HepG2 (cell line): ENCODE measurements around the gene CCN2. TPM values are rescaled to one million over a fixed set of nuclear protein-coding genes. Genes with fewer than 3 reads are reported as not detected.

Experiments used
- ARNT2 ChIP-seq: sonication (generic); formaldehyde crosslinking; IDR thresholded peaks from 2 replicates; pipeline ENCODE4 v1.8.0; 2022; ENCODE audit warnings: mild to moderate bottlenecking, low read depth, missing genetic modification reagents, moderate library complexity
- ARNTL ChIP-seq: sonication (generic); formaldehyde crosslinking; IDR thresholded peaks from 2 replicates; pipeline ENCODE4 v1.4.0; 2020; ENCODE audit warnings: mild to moderate bottlenecking, missing genetic modification reagents
- EHMT2 ChIP-seq: fragments of 200-600 bp; sonication (generic); IDR thresholded peaks from 2 replicates; pipeline ENCODE4 v1.7.0; 2017; ENCODE audit warnings: antibody characterized with exemption, low read depth, low read length, borderline replicate concordance
- EP300 ChIP-seq, 3 experiments: sonication (generic) in 1 of 3; formaldehyde crosslinking in 1 of 3; IDR thresholded peaks; 2 replicates each; pipeline versions ENCODE4 v1.5.1 to v1.6.1; 2011 to 2020; ENCODE audit warnings: low read depth in 2 of 3, low read length in 2 of 3, borderline replicate concordance in 1 of 3, improper control_type of control experiment in 1 of 3, mild to moderate bottlenecking in 1 of 3, missing genetic modification reagents in 1 of 3, moderate library complexity in 1 of 3
- GATAD1 ChIP-seq: IDR thresholded peaks from 2 replicates; pipeline ENCODE4 v1.6.1; 2016; ENCODE audit warnings: missing genetic modification reagents, missing compliant biosample characterization
- HDAC2 ChIP-seq: sonication (generic); formaldehyde crosslinking; IDR thresholded peaks from 2 replicates; pipeline ENCODE4 v1.4.0; 2020; ENCODE audit warnings: missing genetic modification reagents
- HOMEZ ChIP-seq: IDR thresholded peaks from 2 replicates; pipeline ENCODE4 v1.6.1; 2016; ENCODE audit warnings: low read depth
- HOXA3 ChIP-seq: sonication (generic); formaldehyde crosslinking; IDR thresholded peaks from 2 replicates; pipeline ENCODE4 v1.5.0; 2020; ENCODE audit warnings: missing genetic modification reagents
- ISX ChIP-seq: sonication (generic); formaldehyde crosslinking; conservative IDR thresholded peaks from 2 replicates; pipeline ENCODE4 v1.5.0; 2020; ENCODE audit warnings: missing genetic modification reagents
- LBX2 ChIP-seq: sonication (generic); formaldehyde crosslinking; IDR thresholded peaks from 2 replicates; pipeline ENCODE4 v1.5.0; 2020; ENCODE audit warnings: missing genetic modification reagents, mild to moderate bottlenecking, borderline replicate concordance
- MTA3 ChIP-seq: sonication (generic); formaldehyde crosslinking; IDR thresholded peaks from 2 replicates; pipeline ENCODE4 v1.4.0; 2020; ENCODE audit warnings: missing genetic modification reagents
- RFXANK ChIP-seq: IDR thresholded peaks from 2 replicates; pipeline ENCODE4 v1.6.1; 2016
- THAP8 ChIP-seq: sonication (generic); formaldehyde crosslinking; IDR thresholded peaks from 2 replicates; pipeline ENCODE4 v1.5.1; 2020; ENCODE audit warnings: missing genetic modification reagents, mild to moderate bottlenecking, borderline replicate concordance
- TP53 ChIP-seq: sonication (generic); formaldehyde crosslinking; conservative IDR thresholded peaks from 2 replicates; pipeline ENCODE4 v1.4.0; 2020; ENCODE audit warnings: missing genetic modification reagents
- UBTF ChIP-seq: sonication (generic); formaldehyde crosslinking; IDR thresholded peaks from 2 replicates; pipeline ENCODE4 v1.4.0; 2020; ENCODE audit warnings: mild to moderate bottlenecking, missing genetic modification reagents
- ZBTB7B ChIP-seq: sonication (generic); formaldehyde crosslinking; IDR thresholded peaks from 2 replicates; pipeline ENCODE4 v1.4.0; 2020; ENCODE audit warnings: missing genetic modification reagents
- ZFP36L2 ChIP-seq: sonication (generic); formaldehyde crosslinking; IDR thresholded peaks from 2 replicates; pipeline ENCODE4 v1.4.0; 2020; ENCODE audit warnings: missing genetic modification reagents
- ZNF207 ChIP-seq: fragments of 450-650 bp; IDR thresholded peaks from 2 replicates; pipeline ENCODE4 v1.6.1; 2016; ENCODE audit warnings: antibody characterized with exemption, borderline replicate concordance
- ZNF33A ChIP-seq: sonication (generic); formaldehyde crosslinking; IDR thresholded peaks from 2 replicates; pipeline ENCODE4 v1.5.1; 2020; ENCODE audit warnings: missing genetic modification reagents, mild to moderate bottlenecking, moderate library complexity, borderline replicate concordance
- ZNF550 ChIP-seq: sonication (generic); formaldehyde crosslinking; IDR thresholded peaks from 2 replicates; pipeline ENCODE4 v1.4.0; 2020; ENCODE audit warnings: mild to moderate bottlenecking, missing genetic modification reagents, borderline replicate concordance
- ZNF589 ChIP-seq: sonication (generic); formaldehyde crosslinking; conservative IDR thresholded peaks from 2 replicates; pipeline ENCODE4 v1.8.0; 2022; ENCODE audit warnings: mild to moderate bottlenecking, moderate library complexity, missing genetic modification reagents
- ZNF607 ChIP-seq: sonication (generic); formaldehyde crosslinking; IDR thresholded peaks from 2 replicates; pipeline ENCODE4 v1.5.1; 2020; ENCODE audit warnings: missing genetic modification reagents, mild to moderate bottlenecking, borderline replicate concordance
- ZNF616 ChIP-seq: sonication (generic); formaldehyde crosslinking; IDR thresholded peaks from 2 replicates; pipeline ENCODE4 v1.5.0; 2020; ENCODE audit warnings: low read depth, mild to moderate bottlenecking, missing genetic modification reagents
- ZNF652 ChIP-seq: IDR thresholded peaks from 2 replicates; pipeline ENCODE4 v1.6.1; 2016; ENCODE audit warnings: low read depth, borderline replicate concordance
- ZNF883 ChIP-seq: sonication (generic); formaldehyde crosslinking; IDR thresholded peaks from 2 replicates; pipeline ENCODE4 v1.5.1; 2020; ENCODE audit warnings: mild to moderate bottlenecking, missing genetic modification reagents; ENCODE audit errors: not compliant biosample characterization
- polyA plus RNA-seq, 8 experiments: library from polyadenylated mRNA; depleted of rRNA in 3 of 8; stranded (reverse) in 7 of 8; unstranded in 1 of 8; fragments of >200 nt; fragmentation: Illumina TruSeq in 4 of 8; extraction: Trizol in 4 of 8; gene quantifications; 2 replicates each; pipeline versions ENCODE4 v1.2.1 to v1.2.3, GENCODE V29; 2011 to 2016; ENCODE audit warnings: low read depth in 4 of 8, missing spikeins in 1 of 8, mixed read lengths in 1 of 8; ENCODE audit not compliant: insufficient read depth in 1 of 8
- total RNA-seq, 5 experiments: library from RNA; depleted of rRNA; stranded (reverse); fragments of >200 nt; fragmentation: Illumina TruSeq; extraction: Trizol; gene quantifications; 2 replicates each; pipeline ENCODE4 v1.2.3, GENCODE V29; 2016; ENCODE audit warnings: low read depth in 1 of 5

CCN2 gene
- total and polyA plus RNA-seq, 2 of the 13 experiments (the other 11 are each of a cell fraction or from before 2014, with no cell fraction given), result 34.7 to 316 TPM

GRCh38 chr6:131958542-131959470, 7.6 kb upstream of the CCN2 start (continued):
- TF ChIP-seq ZNF883 (CRISPR knock-in tag), result no peak
- TF ChIP-seq ZNF550 (CRISPR knock-in tag), result 0 out of 2 replicates have a peak, but pooled peaks have one; percentile 72
- TF ChIP-seq HDAC2, result peak; percentile 99
- TF ChIP-seq ZNF207, result no peak
- TF ChIP-seq LBX2 (CRISPR knock-in tag), result no peak
- peak; percentile 75 for TF ChIP-seq ARNTL (CRISPR knock-in tag)
- TF ChIP-seq HOXA3 (CRISPR knock-in tag), result peak; percentile 97
- peak; percentile 53; the same call in 1 of the 2 replicates for TF ChIP-seq ZNF652
- TF ChIP-seq ARNT2, result peak; percentile 69; the same call in 1 of the 2 replicates
- TF ChIP-seq ISX, result 0 out of 2 replicates have a peak, but pooled peaks have one; percentile 45
- peak; percentile 58 for TF ChIP-seq GATAD1 (CRISPR knock-in tag)
- TF ChIP-seq MTA3 (CRISPR knock-in tag), result no peak
- TF ChIP-seq ZNF616 (CRISPR knock-in tag), result no peak
- TF ChIP-seq ZNF589 (CRISPR knock-in tag), result no peak
- TF ChIP-seq HOMEZ (CRISPR knock-in tag), result peak; percentile 100
- TF ChIP-seq RFXANK (CRISPR knock-in tag), result peak; percentile 25; the same call in 1 of the 2 replicates
- peak; percentile 83 for TF ChIP-seq UBTF (CRISPR knock-in tag)
- no peak for TF ChIP-seq ZFP36L2 (CRISPR knock-in tag)
- TF ChIP-seq EHMT2, result peak; percentile 99
- TF ChIP-seq EP300 (IDR thresholded peaks at IDR 0.05; ENCODE audit: low read depth in 2 of 2, low read length in 2 of 2), result peak; percentile 81 to 97
- peak; percentile 96 for TF ChIP-seq EP300 (CRISPR knock-in tag; IDR thresholded peaks at IDR 0.05; ENCODE audit: borderline replicate concordance)
- TF ChIP-seq ZBTB7B (CRISPR knock-in tag), result peak; percentile 59; the same call in 1 of the 2 replicates
- peak; percentile 82; the same call in 1 of the 2 replicates for TF ChIP-seq ZNF607
- TF ChIP-seq TP53, result no peak
- TF ChIP-seq ZNF33A (CRISPR knock-in tag), result no peak
- no peak for TF ChIP-seq THAP8 (CRISPR knock-in tag)
